Measurements from ENCODE around the gene TMEM212.
"Not testable (repeated sequence)": the region's sequence is repeated elsewhere in the genome, so short reads cannot be mapped to it uniquely, and the experiment has no call there.

Gene TMEM212

GRCh38 chr3:171813278-171813896, 29.8 kb upstream of the TMEM212 start:
- no peak for DNase-seq (ENCODE audit: low read depth in 2 of 2)

- DNase-seq (ENCODE audit: low read depth in 2 of 2): no peak
These were observed 29.2 kb upstream of the TMEM212 start for GRCh38 chr3:171813897-171814460.

DNA sequence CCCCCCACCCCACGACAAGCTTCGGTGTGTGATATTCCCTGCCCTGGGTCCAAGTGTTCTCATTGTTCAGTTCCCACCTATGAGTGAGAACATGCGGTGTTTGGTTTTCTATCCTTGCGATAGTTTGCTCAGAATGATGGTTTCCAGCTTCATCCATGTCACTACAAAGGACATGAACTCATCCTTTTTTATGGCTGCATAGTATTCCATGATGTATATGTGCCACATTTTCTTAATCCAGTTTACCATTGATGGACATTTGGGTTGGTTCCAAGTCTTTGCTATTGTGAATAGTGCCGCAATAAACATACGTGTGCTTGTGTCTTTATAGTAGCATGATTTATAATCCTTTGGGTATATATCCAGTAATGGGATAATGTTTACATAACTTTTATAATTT, 28.5 kb upstream of the TMEM212 start:
- not testable (repeated sequence) for DNase-seq (ENCODE audit: low read depth in 2 of 2)

DNA sequence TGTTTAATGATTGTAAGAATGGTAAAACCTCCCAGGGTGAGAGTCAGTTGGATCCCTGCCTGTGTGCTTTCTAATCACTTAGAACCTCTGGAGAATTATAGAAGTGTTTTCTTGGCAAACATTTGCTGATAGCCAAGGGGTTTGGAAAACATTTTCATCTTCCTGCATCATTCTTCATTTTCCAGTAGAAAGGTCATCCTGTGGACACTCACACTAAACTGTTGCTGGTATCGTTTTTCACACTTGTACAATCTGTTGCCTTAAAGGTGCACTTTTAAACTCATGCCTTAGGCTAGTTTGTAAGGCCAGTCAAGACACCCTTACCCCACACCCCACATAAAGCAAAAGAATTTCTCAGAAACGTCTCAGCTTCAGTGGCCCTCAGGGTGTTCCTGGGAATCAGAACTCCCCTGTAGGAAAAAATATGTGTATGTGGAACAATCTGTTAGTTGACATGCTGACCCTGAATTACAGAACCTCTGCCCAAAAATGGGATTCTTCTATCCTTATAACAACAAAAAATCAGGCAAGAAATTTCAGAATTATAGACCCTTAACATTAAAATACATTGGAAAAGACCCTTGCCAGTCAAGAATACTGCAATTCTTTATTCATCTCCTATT, 27.1 kb upstream of the TMEM212 start:
- DNase-seq (ENCODE audit: low read depth in 2 of 2): no peak

DNA sequence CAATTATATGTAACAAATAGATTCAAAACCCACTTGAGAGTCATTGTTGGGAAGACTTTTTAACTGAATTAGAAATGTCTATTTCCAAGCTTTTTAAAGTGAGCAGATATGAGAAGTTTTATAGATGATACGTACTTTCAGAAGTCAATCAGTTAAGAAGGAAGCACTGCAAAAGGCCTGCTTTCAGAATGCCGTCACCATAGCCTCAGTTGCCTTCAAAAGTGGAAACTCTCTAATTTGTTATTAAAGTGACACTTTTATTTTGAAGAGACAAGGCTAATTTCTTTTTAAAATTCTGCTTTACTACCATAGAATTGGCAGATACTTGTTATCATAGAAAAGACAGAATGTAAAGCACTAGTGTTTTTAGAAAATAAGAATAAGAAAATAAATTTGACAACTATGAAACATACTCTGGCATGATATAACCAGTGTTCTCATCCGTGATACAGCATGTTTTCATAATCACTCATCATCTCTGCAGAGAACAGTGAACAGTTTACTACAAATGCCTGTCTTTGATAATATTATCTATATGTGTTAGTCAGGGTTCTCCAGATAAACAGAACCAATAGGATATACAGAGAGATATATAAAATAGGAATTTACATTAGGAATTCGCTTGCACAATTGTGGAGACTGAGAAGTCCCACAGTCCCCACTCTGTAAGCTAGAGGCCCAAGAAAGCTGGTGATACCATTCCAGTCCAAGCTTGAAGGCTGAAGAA, 25.9 kb upstream of the TMEM212 start:
- no peak for DNase-seq (ENCODE audit: low read depth in 2 of 2)

DNA sequence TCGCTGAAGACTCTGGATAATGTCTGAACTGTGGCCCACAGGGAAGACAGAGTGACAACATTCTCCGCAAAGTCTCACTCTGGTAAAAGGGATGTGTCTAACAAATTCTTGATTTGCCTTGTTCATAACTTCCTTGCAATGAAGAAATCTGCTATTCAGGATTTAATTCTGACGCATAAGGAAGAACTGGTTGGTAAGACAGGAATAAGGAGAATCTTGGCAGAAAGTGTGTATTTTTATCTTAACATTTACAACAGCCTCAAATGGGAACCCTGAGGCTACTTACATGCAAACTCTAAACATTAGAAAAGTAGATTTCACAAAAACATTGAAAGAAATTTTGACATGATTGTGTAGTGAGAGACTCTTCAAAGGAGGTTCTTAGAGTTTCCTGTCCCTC, 22.1 kb upstream of the TMEM212 start:
- DNase-seq (ENCODE audit: low read depth in 2 of 2): no peak

DNA sequence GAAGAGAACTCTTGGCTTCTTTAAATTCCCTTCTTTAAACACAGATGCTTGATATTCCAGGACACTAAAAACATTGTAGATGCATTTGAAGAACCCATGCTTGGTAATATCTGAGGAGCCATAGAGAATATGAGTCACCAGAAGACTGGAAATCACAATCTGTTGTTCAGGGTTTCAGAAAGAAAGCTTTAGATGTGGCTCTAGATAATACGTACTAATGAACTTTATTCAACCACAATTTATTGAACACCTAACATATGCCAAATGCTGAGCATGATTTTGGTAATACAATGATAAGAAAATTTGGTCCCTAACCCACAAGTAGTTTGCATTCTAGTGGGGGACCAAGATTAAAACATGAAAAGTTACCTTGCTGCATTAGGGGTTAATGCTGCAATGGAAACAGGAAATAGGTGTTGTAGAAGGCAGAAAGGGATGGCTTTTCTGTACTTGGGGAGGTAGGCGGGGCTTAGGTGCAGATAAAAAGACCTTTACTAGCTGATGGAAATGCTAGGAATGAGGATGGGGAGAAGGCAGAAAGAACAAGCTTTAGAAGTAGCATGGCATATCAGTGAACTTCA, 21.3 kb upstream of the TMEM212 start:
- no peak for DNase-seq (ENCODE audit: low read depth in 2 of 2)

- DNase-seq (ENCODE audit: low read depth in 2 of 2): no peak
These were observed 20.6 kb upstream of the TMEM212 start for GRCh38 chr3:171822431-171823106.

GRCh38 chr3:171824116-171824515, 19.0 kb upstream of the TMEM212 start:
- DNase-seq (ENCODE audit: low read depth in 2 of 2): no peak

DNA sequence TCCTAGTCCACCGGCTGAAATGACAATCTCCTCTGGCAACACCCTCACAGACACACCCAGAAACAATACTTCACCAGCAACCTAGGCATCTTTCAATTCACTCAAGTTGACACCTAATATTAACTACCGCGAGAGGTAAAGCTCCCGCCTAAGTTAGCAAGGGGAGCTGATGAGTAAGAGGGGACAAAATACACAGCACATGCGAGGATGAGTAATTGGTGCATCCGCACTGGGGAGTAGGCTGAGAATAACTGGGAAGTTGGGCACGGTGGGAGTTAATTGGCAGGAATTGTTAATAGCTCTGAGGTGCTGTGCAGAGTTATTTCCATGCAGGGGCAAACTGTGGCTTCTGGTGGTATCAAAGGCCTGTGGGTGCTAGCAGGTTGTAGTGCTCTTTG, 18.3 kb upstream of the TMEM212 start:
- no peak for DNase-seq (ENCODE audit: low read depth in 2 of 2)

DNA sequence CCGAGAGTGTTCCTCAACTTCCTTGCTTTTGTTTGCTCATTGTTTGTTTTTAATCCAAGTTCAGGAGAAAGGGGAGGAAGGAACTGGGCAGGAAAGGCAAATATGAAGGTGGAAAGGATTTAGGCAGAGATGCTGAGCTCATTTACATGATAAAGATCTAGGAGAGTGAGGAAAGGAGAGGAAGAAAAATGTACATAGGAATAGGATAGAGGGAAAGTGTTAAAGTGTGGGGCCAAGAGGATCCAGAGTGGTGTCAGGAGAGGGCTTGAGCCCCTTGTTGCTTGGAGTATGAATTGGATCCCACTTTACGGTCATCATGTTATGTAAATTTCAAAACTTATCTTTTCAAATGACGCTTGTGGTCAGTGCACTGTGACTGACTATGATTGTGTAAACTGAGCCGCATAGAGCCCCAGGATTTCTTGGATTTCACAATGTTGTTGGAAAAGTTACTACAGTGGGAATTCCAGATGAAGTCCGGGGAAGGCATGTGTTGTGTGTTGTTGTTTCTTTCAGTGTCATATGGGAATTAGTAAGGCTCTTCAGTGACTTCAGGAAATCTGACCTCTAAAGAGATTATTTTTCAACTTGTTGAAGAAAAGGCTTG, 17.8 kb upstream of the TMEM212 start:
- DNase-seq (ENCODE audit: low read depth in 2 of 2): peak in 1 of 2 experiments; percentile 49

- no peak for DNase-seq (ENCODE audit: low read depth in 2 of 2)
These were observed 15.8 kb upstream of the TMEM212 start for GRCh38 chr3:171827385-171827784.

GRCh38 chr3:171827836-171828458, 15.2 kb upstream of the TMEM212 start:
- DNase-seq (ENCODE audit: low read depth in 2 of 2): no peak

DNA sequence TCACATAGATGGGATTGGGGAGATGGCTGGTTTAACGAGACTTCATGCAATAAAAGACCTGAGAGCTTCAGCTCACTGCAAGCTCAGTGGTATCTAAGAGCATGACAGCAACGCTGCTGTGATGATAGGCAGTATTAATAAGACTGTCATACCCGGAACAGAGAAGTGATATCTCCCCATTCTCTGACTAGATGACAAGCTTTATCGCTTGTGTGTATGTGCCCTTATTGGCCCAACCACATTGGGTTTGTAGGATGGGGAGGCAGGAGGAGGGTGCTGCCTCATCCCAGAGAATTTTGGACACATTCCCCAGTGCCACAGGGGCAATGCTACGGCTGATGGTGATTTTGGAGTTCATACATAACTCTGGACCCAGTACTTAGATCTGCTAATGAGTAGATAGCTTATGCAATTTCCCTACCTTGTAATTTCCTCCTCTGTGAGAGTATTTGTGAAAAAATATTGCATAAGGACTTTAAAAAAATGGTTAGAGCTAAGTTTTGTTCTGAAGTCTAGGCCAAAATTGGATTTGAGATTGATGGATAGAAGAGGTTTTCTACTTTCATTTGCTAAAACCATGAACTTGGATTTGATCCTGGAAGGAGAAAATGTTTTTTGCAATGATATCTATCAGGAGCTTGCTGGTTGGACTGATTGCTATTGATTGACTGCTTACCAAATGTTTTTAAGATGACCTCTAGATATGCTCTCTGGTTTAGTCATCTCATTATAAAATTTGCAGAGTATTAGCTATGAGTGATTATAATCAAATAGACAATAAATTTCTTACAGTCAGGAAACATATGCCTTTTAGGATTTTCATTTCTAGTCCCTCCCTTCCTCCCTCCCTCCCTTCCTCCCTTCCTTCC, 14.0 kb upstream of the TMEM212 start:
- no peak for DNase-seq (ENCODE audit: low read depth in 2 of 2)

GRCh38 chr3:171829841-171830517, 13.2 kb upstream of the TMEM212 start:
- DNase-seq (ENCODE audit: low read depth in 2 of 2): peak in 1 of 2 experiments; percentile 53

GRCh38 chr3:171830518-171830875, 12.7 kb upstream of the TMEM212 start:
- no peak for DNase-seq (ENCODE audit: low read depth in 2 of 2)

DNA sequence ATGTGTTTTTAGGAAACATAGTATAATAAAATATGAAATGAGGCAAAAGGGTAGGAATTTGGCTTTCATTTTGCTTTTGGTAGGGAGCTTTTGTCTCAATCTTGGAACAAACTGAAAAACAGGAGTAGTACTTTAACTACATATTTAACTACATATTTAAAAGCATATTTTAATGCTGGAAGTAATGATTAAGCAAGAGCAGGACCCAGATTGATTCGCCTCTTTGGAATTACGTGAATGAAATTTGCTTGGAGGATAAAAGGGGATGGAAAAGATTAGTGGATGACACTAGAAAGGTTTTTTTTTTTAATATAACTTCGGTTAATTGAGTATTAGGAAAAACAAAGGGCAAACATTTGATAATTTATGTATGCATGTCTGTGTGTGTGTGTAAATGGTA, 11.2 kb upstream of the TMEM212 start:
- DNase-seq (ENCODE audit: low read depth in 2 of 2): peak in 1 of 2 experiments; percentile 47

DNA sequence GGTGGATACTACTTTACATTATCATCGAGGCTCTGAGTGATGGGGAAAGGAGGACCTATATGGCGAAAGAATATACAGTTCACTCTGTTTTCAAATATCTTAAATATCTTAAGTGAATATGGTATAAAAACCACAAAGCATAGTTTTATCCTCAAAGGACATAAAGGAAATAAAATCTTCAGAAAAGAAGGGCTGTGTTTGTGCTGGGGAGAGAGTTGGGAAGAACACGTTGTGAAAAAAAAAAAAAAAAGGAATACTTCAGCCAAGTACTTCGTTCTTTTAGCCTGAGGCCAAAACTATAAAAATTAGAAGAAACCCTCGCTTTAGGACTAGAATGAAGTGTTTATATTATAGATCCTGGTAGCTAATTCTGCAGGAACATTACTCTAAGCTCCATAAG, 10.2 kb upstream of the TMEM212 start:
- peak in 1 of 2 experiments; percentile 50 for DNase-seq (ENCODE audit: low read depth in 2 of 2)

DNA sequence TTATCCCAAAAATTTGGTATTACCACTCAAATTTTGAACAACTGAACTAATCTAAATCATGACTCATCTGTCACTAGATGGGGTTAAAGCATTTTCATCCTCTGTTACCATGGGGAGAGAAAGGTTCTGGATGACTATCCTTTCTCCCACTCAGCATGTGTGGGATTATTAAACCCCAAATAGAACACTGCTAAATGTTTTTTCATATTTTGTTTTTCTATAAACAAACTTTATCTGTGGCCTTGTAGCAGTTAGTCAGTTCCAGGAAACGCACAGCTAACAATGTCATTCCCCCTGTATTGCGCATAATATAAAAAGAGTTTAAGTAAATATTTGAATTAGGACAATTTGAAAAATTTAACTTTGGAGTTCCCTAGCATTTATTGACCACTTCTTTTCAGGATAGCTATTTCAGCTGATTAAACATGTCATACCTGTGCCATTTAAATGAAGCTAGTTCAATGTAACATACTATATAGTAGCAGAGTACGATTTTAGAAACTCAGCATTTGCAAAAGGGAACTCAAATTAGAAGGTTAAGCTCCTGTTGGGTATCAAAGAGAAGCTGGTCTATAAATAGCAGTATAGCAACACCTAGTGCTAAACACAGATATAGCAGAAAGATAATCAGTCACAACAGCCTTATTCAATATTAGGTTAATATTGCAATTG, 9.2 kb upstream of the TMEM212 start:
- no peak for DNase-seq (ENCODE audit: low read depth in 2 of 2)

All from fibroblast of skin of left quadriceps (primary cell).